B cell (primary cell): Measurements from ENCODE around the gene TNP2. TPM values are rescaled to one million over a fixed set of nuclear protein-coding genes. Genes with fewer than 3 reads are reported as not detected.

Experiments used
- ATAC-seq: fragments of 200-7000 bp; cut with Tn5 transposase; one replicate; pipeline ENCODE4 v1.10.0; 2021; ENCODE audit warnings: low read depth, mild to moderate bottlenecking, moderate number of reproducible peaks, moderate library complexity
- CTCF ChIA-PET: fragments of 350-600 bp; sonication (Branson Sonifier 250); formaldehyde crosslinking; loops from one replicate; lab custom pipeline; 2021; ENCODE audit warnings: antibody characterized with exemption, inconsistent platforms; lab: Charles Lee
- POLR2A ChIA-PET: fragments of 350-600 bp; sonication (Branson Sonifier 250); formaldehyde crosslinking; loops from one replicate; lab custom pipeline; 2021; ENCODE audit warnings: antibody characterized with exemption; lab: Charles Lee
- DNase-seq: peaks from one replicate; pipeline ENCODE4 v3.0.0; 2013
- H2AFZ ChIP-seq: 2 replicates; pipeline ENCODE4 v1.6.1; 2012; ENCODE audit warnings: mild to moderate bottlenecking, low read depth, low read length; ENCODE audit not compliant: insufficient read depth, poor library complexity, severe bottlenecking
- H3K27ac ChIP-seq, 2 donors: 1 replicate in 1 of 2; 2 replicates in 1 of 2; pipeline ENCODE4 v1.5.1; 2012 to 2013; ENCODE audit warnings: low read length in 2 of 2, mild to moderate bottlenecking in 2 of 2, moderate library complexity in 1 of 2
- H3K27me3 ChIP-seq, 4 experiments: fragments of 200-600 bp in 1 of 4; sonication (generic) in 1 of 4; replicated peaks in 1 of 4; 1 replicate in 2 of 4; 2 replicates in 2 of 4; pipeline versions ENCODE4 v1.6.1 to v1.7.0; 2013 to 2016; ENCODE audit warnings: low read length in 3 of 4, mild to moderate bottlenecking in 2 of 4, mixed read lengths in 1 of 4, moderate library complexity in 1 of 4; ENCODE audit not compliant: insufficient read depth in 4 of 4, control insufficient read depth in 3 of 4; ENCODE audit errors: control extremely low read depth in 1 of 4
- H3K36me3 ChIP-seq, 2 experiments: replicated peaks in 1 of 2; 1 replicate in 1 of 2; 2 replicates in 1 of 2; pipeline versions ENCODE4 v1.6.1 to v1.7.1; 2013; ENCODE audit warnings: low read length in 1 of 2; ENCODE audit not compliant: insufficient read depth in 2 of 2, control insufficient read depth in 1 of 2; ENCODE audit errors: control extremely low read depth in 1 of 2, extremely low read depth in 1 of 2
- H3K4me1 ChIP-seq, 2 donors: fragments of 200-600 bp in 1 of 2; sonication (generic) in 1 of 2; 1 replicate in 1 of 2; 2 replicates in 1 of 2; pipeline versions ENCODE4 v1.5.1 to v1.6.1; 2013 to 2017; ENCODE audit warnings: low read length in 2 of 2; ENCODE audit not compliant: control insufficient read depth in 2 of 2, insufficient read depth in 2 of 2
- H3K4me2 ChIP-seq: replicated peaks from 2 replicates; pipeline ENCODE3; 2012; ENCODE audit warnings: mild to moderate bottlenecking, low read depth, low read length; ENCODE audit not compliant: poor library complexity, severe bottlenecking
- H3K4me3 ChIP-seq, 5 experiments: fragments of 200-600 bp in 1 of 5; sonication (generic) in 1 of 5; 1 replicate in 3 of 5; 2 replicates in 2 of 5; pipeline versions ENCODE4 v1.5.1 to v1.7.0; 2011 to 2016; ENCODE audit warnings: low read length in 4 of 5, mild to moderate bottlenecking in 4 of 5, low read depth in 2 of 5, control low read depth in 1 of 5, moderate library complexity in 1 of 5; ENCODE audit not compliant: insufficient read depth in 1 of 5; ENCODE audit errors: control extremely low read depth in 1 of 5, extremely low read depth in 1 of 5
- H3K79me2 ChIP-seq: fragments of 200-600 bp; sonication (generic); one replicate; pipeline ENCODE4 v1.6.0; 2016; ENCODE audit warnings: low read length; ENCODE audit not compliant: control insufficient read depth, insufficient read depth
- H3K9ac ChIP-seq: fragments of 200-600 bp; sonication (generic); 2 replicates; pipeline ENCODE4 v1.6.1; 2017; ENCODE audit warnings: mild to moderate bottlenecking, low read length, moderate library complexity
- H3K9me3 ChIP-seq, 3 donors: one replicate each; pipeline versions ENCODE4 v1.6.1 to v1.7.1; 2013; ENCODE audit warnings: low read length in 2 of 3; ENCODE audit not compliant: control insufficient read depth in 2 of 3, insufficient read depth in 1 of 3; ENCODE audit errors: control extremely low read depth in 1 of 3
- H4K20me1 ChIP-seq: 2 replicates; pipeline ENCODE4 v1.6.0; 2012; ENCODE audit warnings: mild to moderate bottlenecking, low read length; ENCODE audit not compliant: insufficient read depth, control insufficient read depth, poor library complexity, severe bottlenecking
- H3K27ac Mint-ChIP-seq: one replicate; pipeline ENCODE4 v1.8.0; 2021; ENCODE audit warnings: mixed read lengths
- H3K27me3 Mint-ChIP-seq: one replicate; pipeline ENCODE4 v1.8.0; 2021; ENCODE audit warnings: mixed read lengths
- H3K4me1 Mint-ChIP-seq: one replicate; pipeline ENCODE4 v1.8.0; 2021; ENCODE audit warnings: mixed read lengths
- H3K4me3 Mint-ChIP-seq: one replicate; pipeline ENCODE4 v1.8.0; 2021; ENCODE audit warnings: mixed read lengths
- H3K9me3 Mint-ChIP-seq: one replicate; pipeline ENCODE4 v1.8.0; 2022; ENCODE audit warnings: mixed read lengths; ENCODE audit not compliant: insufficient read depth
- CTCF ChIP-seq: fragments of 200-600 bp; IDR thresholded peaks from one replicate; pipeline ENCODE4 v1.8.0; 2022; ENCODE audit warnings: antibody characterized with exemption, mild to moderate bottlenecking
- EZH2 ChIP-seq: IDR thresholded peaks from 2 replicates; pipeline ENCODE4 v1.6.1; 2012; ENCODE audit warnings: borderline replicate concordance, low read depth, mild to moderate bottlenecking, moderate library complexity, low read length; ENCODE audit not compliant: insufficient read depth, poor library complexity, severe bottlenecking
- WGBS: methylation state at CpG from one replicate; pipeline ENCODE4 v1.1.5; 2013; ENCODE audit warnings: missing lambda C conversion rate; ENCODE audit not compliant: insufficient coverage; 5-methylcytosine and 5-hydroxymethylcytosine counted together
- intact Hi-C: fragments of 100-400 bp; cut with micrococcal nuclease; formaldehyde crosslinking; loops from one replicate; pipeline ENCODE4 v1.10.0; 2022
- polyA plus RNA-seq: library from polyadenylated mRNA; depleted of rRNA; stranded (reverse); fragments of >200 nt; gene quantifications from 2 replicates; pipeline ENCODE4 v1.2.3, GENCODE V29; 2012
- total RNA-seq, 2 donors: library from RNA; stranded (reverse); fragments of 120-200 nt in 1 of 2; gene quantifications; 1 replicate in 1 of 2; 2 replicates in 1 of 2; pipeline versions ENCODE4 v1.2.3 to v1.2.4, GENCODE V29; 2013 to 2022

TNP2 gene
- total and polyA plus RNA-seq, 2 donors (not counting 1 experiment from before 2014, with no cell fraction given) = not detected

DNA sequence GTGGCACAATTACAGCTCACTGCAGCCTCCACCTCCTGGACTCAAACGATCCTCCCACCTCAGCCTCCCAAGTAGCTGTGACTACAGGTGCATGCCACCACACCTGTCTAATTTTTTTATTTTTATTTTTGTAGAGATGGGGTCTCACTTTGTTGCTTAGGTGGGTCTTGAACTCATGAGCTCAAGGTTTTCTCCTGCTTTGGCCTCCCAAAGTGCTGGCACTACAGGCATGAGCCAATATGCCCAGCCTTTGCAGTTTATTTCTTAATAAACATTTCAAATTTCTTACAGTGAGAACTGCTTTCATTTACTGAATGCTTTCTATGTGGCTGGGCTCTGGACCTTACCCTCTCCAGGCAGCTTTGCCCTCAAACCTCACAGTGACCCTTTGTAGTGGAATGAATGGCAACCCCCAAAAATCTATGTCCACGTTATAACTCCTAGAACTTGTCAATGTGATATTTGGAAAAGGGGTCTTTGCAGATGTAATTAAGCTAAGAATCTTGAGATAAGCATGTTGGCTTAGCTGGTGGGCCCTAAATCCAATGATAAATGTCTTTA, 1.6 kb upstream of the TNP2 start:
- Mint-ChIP-seq H3K4me3 (no peak overlapping the region), H3K27me3 (no peaks in the 10 kb centered on the region), H3K27ac (no peak overlapping the region), H3K9me3 (no peaks in the 10 kb centered on the region), H3K4me1 (no peaks in the 10 kb centered on the region)
- Histone ChIP-seq H3K4me2 (no peak overlapping the region), H3K4me3 (no peak overlapping the region), H3K79me2 (no peaks in the 10 kb centered on the region), H3K27me3 (no peaks in the 10 kb centered on the region), H4K20me1 (no peaks in the 10 kb centered on the region), H3K36me3 (no peaks in the 10 kb centered on the region), H3K4me1 (no peaks in the 10 kb centered on the region), H3K9ac (no peak overlapping the region), H3K9me3 (no peaks in the 10 kb centered on the region), H3K27ac (no peak overlapping the region), H2AFZ (no peak overlapping the region)
- ATAC-seq (no peak), DNase-seq (no peak)
- CTCF ChIA-PET = interaction anchor here (0.7 to 1.1 kb wide), 3 partner anchors 12 to 27 kb away, joined by 3 to 4 read pairs (median 3); no protein-coding TSS in a partner anchor
- no CpG with 5 or more reads among the region's 2 CpGs for WGBS
- POLR2A ChIA-PET = no interaction called here
- TF ChIP-seq EZH2 (no peak), CTCF (no peak)
- intact Hi-C loops = no loop called here

- no peak overlapping the region for H3K4me3 Mint-ChIP-seq
- ChIA-PET POLR2A (no interaction called here), CTCF (interaction anchor here (1.9 kb wide), 1 partner anchor 91 kb away, joined by 7 read pairs; no protein-coding TSS in a partner anchor)
- over 99% methylated on average over 7 of the region's 7 CpGs for WGBS
- DNase-seq (no peak), ATAC-seq (no peak)
- Histone ChIP-seq H3K9ac (no peak overlapping the region), H3K4me3 (no peak overlapping the region), H3K9me3 (no peaks in the 10 kb centered on the region), H3K36me3 (no peaks in the 10 kb centered on the region), H3K27ac (no peak overlapping the region), H4K20me1 (no peaks in the 10 kb centered on the region), H3K27me3 (no peaks in the 10 kb centered on the region), H3K4me2 (no peak overlapping the region), H3K79me2 (no peaks in the 10 kb centered on the region), H2AFZ (no peak overlapping the region), H3K4me1 (peaks cover 13 to 14% of the 10 kb centered on the region in 2 donors)
- no peaks in the 10 kb centered on the region for H3K27me3 Mint-ChIP-seq
- no peaks in the 10 kb centered on the region for H3K9me3 Mint-ChIP-seq
- intact Hi-C loops = no loop called here
- no peak overlapping the region for H3K27ac Mint-ChIP-seq
- peaks cover 16% of the 10 kb centered on the region for H3K4me1 Mint-ChIP-seq
- TF ChIP-seq CTCF = no peak
Observed at GRCh38 chr16:11265124-11265523, 4.0 kb downstream of the TNP2 start.
